ENCODE measurements around the gene HOXA7. TPM values are rescaled to one million over a fixed set of nuclear protein-coding genes. Genes with fewer than 3 reads are reported as not detected.
A peak's percentile ranks its signal among the peaks of the same experiment; 100 is the strongest.

HOXA7 gene
- total and polyA plus RNA-seq, 8 donors: 0.06 to 0.49 (median 0.17) TPM; not detected in 3

GRCh38 chr7:27117887-27118491 is 38.5 kb downstream of the HOXA7 start:
- TF ChIP-seq, protein P1, sequence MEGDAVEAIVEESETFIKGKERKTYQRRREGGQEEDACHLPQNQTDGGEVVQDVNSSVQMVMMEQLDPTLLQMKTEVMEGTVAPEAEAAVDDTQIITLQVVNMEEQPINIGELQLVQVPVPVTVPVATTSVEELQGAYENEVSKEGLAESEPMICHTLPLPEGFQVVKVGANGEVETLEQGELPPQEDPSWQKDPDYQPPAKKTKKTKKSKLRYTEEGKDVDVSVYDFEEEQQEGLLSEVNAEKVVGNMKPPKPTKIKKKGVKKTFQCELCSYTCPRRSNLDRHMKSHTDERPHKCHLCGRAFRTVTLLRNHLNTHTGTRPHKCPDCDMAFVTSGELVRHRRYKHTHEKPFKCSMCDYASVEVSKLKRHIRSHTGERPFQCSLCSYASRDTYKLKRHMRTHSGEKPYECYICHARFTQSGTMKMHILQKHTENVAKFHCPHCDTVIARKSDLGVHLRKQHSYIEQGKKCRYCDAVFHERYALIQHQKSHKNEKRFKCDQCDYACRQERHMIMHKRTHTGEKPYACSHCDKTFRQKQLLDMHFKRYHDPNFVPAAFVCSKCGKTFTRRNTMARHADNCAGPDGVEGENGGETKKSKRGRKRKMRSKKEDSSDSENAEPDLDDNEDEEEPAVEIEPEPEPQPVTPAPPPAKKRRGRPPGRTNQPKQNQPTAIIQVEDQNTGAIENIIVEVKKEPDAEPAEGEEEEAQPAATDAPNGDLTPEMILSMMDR (IDR thresholded peaks at IDR 0.05): no peak
- H3K9me3 ChIP-seq: no peaks in the 10 kb centered on the region
- H3K27ac ChIP-seq: no peak overlapping the region
- H3K4me1 ChIP-seq: peaks cover 0 to 3% (median 0%) of the 10 kb centered on the region in 3 donors
- no peak for DNase-seq
- intact Hi-C loops (cut with DNase I): no loop called here
- peaks cover 0 to 51% (median 4%) of the 10 kb centered on the region in 4 donors for H3K27me3 ChIP-seq
- no peaks in the 10 kb centered on the region for H3K36me3 ChIP-seq
- 31 to 43% methylated on average over 19 of the region's 19 CpGs for WGBS, 2 donors
- peak overlapping the region in 1 of 4 donors; percentile 14 for H3K4me3 ChIP-seq
- no peak for FAIRE-seq
- no peak for ATAC-seq

- Histone ChIP-seq H3K4me1 (no peaks in the 10 kb centered on the region), H3K9me3 (no peaks in the 10 kb centered on the region), H3K27ac (no peak overlapping the region), H3K4me3 (peak overlapping the region in 1 of 4 donors; percentile 34), H3K36me3 (no peaks in the 10 kb centered on the region), H3K27me3 (peaks cover 0 to 53% (median 4%) of the 10 kb centered on the region in 4 donors)
- ATAC-seq (no peak), DNase-seq (peak in 1 of 6 donors; percentile 34), FAIRE-seq (no peak)
- TF ChIP-seq, protein P1 (IDR thresholded peaks at IDR 0.05): no peak
- intact Hi-C loops (cut with DNase I): no loop called here
- WGBS, 2 donors: 12 to 29% methylated on average over 12 of the region's 12 CpGs
Measured at GRCh38 chr7:27116962-27117886, 39.3 kb downstream of the HOXA7 start.

- no peak overlapping the region for H3K27ac ChIP-seq
- no peaks in the 10 kb centered on the region for H3K36me3 ChIP-seq
- intact Hi-C loops (cut with DNase I): no loop called here
- no peaks in the 10 kb centered on the region for H3K4me1 ChIP-seq
- no peak for ATAC-seq
- TF ChIP-seq, protein P1 (IDR thresholded peaks at IDR 0.05): no peak
- 33 to 47% methylated on average over 20 of the region's 20 CpGs for WGBS, 2 donors
- H3K9me3 ChIP-seq: no peaks in the 10 kb centered on the region
- H3K4me3 ChIP-seq: peak overlapping the region in 2 of 4 donors; percentile 19 to 34
- FAIRE-seq: no peak
- H3K27me3 ChIP-seq: peaks cover 0 to 60% (median 2%) of the 10 kb centered on the region in 4 donors
- DNase-seq: no peak
Measured at GRCh38 chr7:27116031-27116961, 40.2 kb downstream of the HOXA7 start.

- peak in 3 of 4 donors; percentile 9 to 29 (median 28) for ATAC-seq
- TF ChIP-seq, protein P1 (IDR thresholded peaks at IDR 0.05): no peak
- H3K4me1 ChIP-seq: no peaks in the 10 kb centered on the region
- no peaks in the 10 kb centered on the region for H3K9me3 ChIP-seq
- no peak for FAIRE-seq
- H3K4me3 ChIP-seq: peak overlapping the region in 3 of 4 donors; percentile 2 to 34 (median 19)
- intact Hi-C loops (cut with DNase I): no loop called here
- H3K27ac ChIP-seq: peak overlapping the region in 2 of 4 donors; percentile 44
- H3K36me3 ChIP-seq: no peaks in the 10 kb centered on the region
- 15 to 19% methylated on average over 45 of the region's 45 CpGs for WGBS, 2 donors
- peaks cover 0 to 59% (median 2%) of the 10 kb centered on the region in 4 donors for H3K27me3 ChIP-seq
- peak in 1 of 6 donors; percentile 60 for DNase-seq
Measured at GRCh38 chr7:27115221-27116026, 41.1 kb downstream of the HOXA7 start.
